B cell (primary cell): ENCODE data around the gene MESP2. TPM values are rescaled to one million over a fixed set of nuclear protein-coding genes. Genes with fewer than 3 reads are reported as not detected.

ENCODE experiments used
- ATAC-seq: fragments of 200-7000 bp; cut with Tn5 transposase; one replicate; pipeline ENCODE4 v1.10.0; 2021; ENCODE audit warnings: low read depth, mild to moderate bottlenecking, moderate number of reproducible peaks, moderate library complexity
- CTCF ChIA-PET: fragments of 350-600 bp; sonication (Branson Sonifier 250); formaldehyde crosslinking; loops from one replicate; lab custom pipeline; 2021; ENCODE audit warnings: antibody characterized with exemption, inconsistent platforms; lab: Charles Lee
- POLR2A ChIA-PET: fragments of 350-600 bp; sonication (Branson Sonifier 250); formaldehyde crosslinking; loops from one replicate; lab custom pipeline; 2021; ENCODE audit warnings: antibody characterized with exemption; lab: Charles Lee
- DNase-seq: peaks from one replicate; pipeline ENCODE4 v3.0.0; 2013
- H2AFZ ChIP-seq: 2 replicates; pipeline ENCODE4 v1.6.1; 2012; ENCODE audit warnings: mild to moderate bottlenecking, low read depth, low read length; ENCODE audit not compliant: insufficient read depth, poor library complexity, severe bottlenecking
- H3K27ac ChIP-seq, 2 donors: 1 replicate in 1 of 2; 2 replicates in 1 of 2; pipeline ENCODE4 v1.5.1; 2012 to 2013; ENCODE audit warnings: low read length in 2 of 2, mild to moderate bottlenecking in 2 of 2, moderate library complexity in 1 of 2
- H3K27me3 ChIP-seq, 4 experiments: fragments of 200-600 bp in 1 of 4; sonication (generic) in 1 of 4; replicated peaks in 1 of 4; 1 replicate in 2 of 4; 2 replicates in 2 of 4; pipeline versions ENCODE4 v1.6.1 to v1.7.0; 2013 to 2016; ENCODE audit warnings: low read length in 3 of 4, mild to moderate bottlenecking in 2 of 4, mixed read lengths in 1 of 4, moderate library complexity in 1 of 4; ENCODE audit not compliant: insufficient read depth in 4 of 4, control insufficient read depth in 3 of 4; ENCODE audit errors: control extremely low read depth in 1 of 4
- H3K36me3 ChIP-seq, 2 experiments: replicated peaks in 1 of 2; 1 replicate in 1 of 2; 2 replicates in 1 of 2; pipeline versions ENCODE4 v1.6.1 to v1.7.1; 2013; ENCODE audit warnings: low read length in 1 of 2; ENCODE audit not compliant: insufficient read depth in 2 of 2, control insufficient read depth in 1 of 2; ENCODE audit errors: control extremely low read depth in 1 of 2, extremely low read depth in 1 of 2
- H3K4me1 ChIP-seq, 2 donors: fragments of 200-600 bp in 1 of 2; sonication (generic) in 1 of 2; 1 replicate in 1 of 2; 2 replicates in 1 of 2; pipeline versions ENCODE4 v1.5.1 to v1.6.1; 2013 to 2017; ENCODE audit warnings: low read length in 2 of 2; ENCODE audit not compliant: control insufficient read depth in 2 of 2, insufficient read depth in 2 of 2
- H3K4me2 ChIP-seq: replicated peaks from 2 replicates; pipeline ENCODE3; 2012; ENCODE audit warnings: mild to moderate bottlenecking, low read depth, low read length; ENCODE audit not compliant: poor library complexity, severe bottlenecking
- H3K4me3 ChIP-seq, 5 experiments: fragments of 200-600 bp in 1 of 5; sonication (generic) in 1 of 5; 1 replicate in 3 of 5; 2 replicates in 2 of 5; pipeline versions ENCODE4 v1.5.1 to v1.7.0; 2011 to 2016; ENCODE audit warnings: low read length in 4 of 5, mild to moderate bottlenecking in 4 of 5, low read depth in 2 of 5, control low read depth in 1 of 5, moderate library complexity in 1 of 5; ENCODE audit not compliant: insufficient read depth in 1 of 5; ENCODE audit errors: control extremely low read depth in 1 of 5, extremely low read depth in 1 of 5
- H3K79me2 ChIP-seq: fragments of 200-600 bp; sonication (generic); one replicate; pipeline ENCODE4 v1.6.0; 2016; ENCODE audit warnings: low read length; ENCODE audit not compliant: control insufficient read depth, insufficient read depth
- H3K9ac ChIP-seq: fragments of 200-600 bp; sonication (generic); 2 replicates; pipeline ENCODE4 v1.6.1; 2017; ENCODE audit warnings: mild to moderate bottlenecking, low read length, moderate library complexity
- H3K9me3 ChIP-seq, 3 donors: one replicate each; pipeline versions ENCODE4 v1.6.1 to v1.7.1; 2013; ENCODE audit warnings: low read length in 2 of 3; ENCODE audit not compliant: control insufficient read depth in 2 of 3, insufficient read depth in 1 of 3; ENCODE audit errors: control extremely low read depth in 1 of 3
- H4K20me1 ChIP-seq: 2 replicates; pipeline ENCODE4 v1.6.0; 2012; ENCODE audit warnings: mild to moderate bottlenecking, low read length; ENCODE audit not compliant: insufficient read depth, control insufficient read depth, poor library complexity, severe bottlenecking
- H3K27ac Mint-ChIP-seq: one replicate; pipeline ENCODE4 v1.8.0; 2021; ENCODE audit warnings: mixed read lengths
- H3K27me3 Mint-ChIP-seq: one replicate; pipeline ENCODE4 v1.8.0; 2021; ENCODE audit warnings: mixed read lengths
- H3K4me1 Mint-ChIP-seq: one replicate; pipeline ENCODE4 v1.8.0; 2021; ENCODE audit warnings: mixed read lengths
- H3K4me3 Mint-ChIP-seq: one replicate; pipeline ENCODE4 v1.8.0; 2021; ENCODE audit warnings: mixed read lengths
- H3K9me3 Mint-ChIP-seq: one replicate; pipeline ENCODE4 v1.8.0; 2022; ENCODE audit warnings: mixed read lengths; ENCODE audit not compliant: insufficient read depth
- EZH2 ChIP-seq: IDR thresholded peaks from 2 replicates; pipeline ENCODE4 v1.6.1; 2012; ENCODE audit warnings: borderline replicate concordance, low read depth, mild to moderate bottlenecking, moderate library complexity, low read length; ENCODE audit not compliant: insufficient read depth, poor library complexity, severe bottlenecking
- WGBS: methylation state at CpG from one replicate; pipeline ENCODE4 v1.1.5; 2013; ENCODE audit warnings: missing lambda C conversion rate; ENCODE audit not compliant: insufficient coverage; 5-methylcytosine and 5-hydroxymethylcytosine counted together
- intact Hi-C: fragments of 100-400 bp; cut with micrococcal nuclease; formaldehyde crosslinking; loops from one replicate; pipeline ENCODE4 v1.10.0; 2022
- polyA plus RNA-seq: library from polyadenylated mRNA; depleted of rRNA; stranded (reverse); fragments of >200 nt; gene quantifications from 2 replicates; pipeline ENCODE4 v1.2.3, GENCODE V29; 2012
- total RNA-seq, 2 donors: library from RNA; stranded (reverse); fragments of 120-200 nt in 1 of 2; gene quantifications; 1 replicate in 1 of 2; 2 replicates in 1 of 2; pipeline versions ENCODE4 v1.2.3 to v1.2.4, GENCODE V29; 2013 to 2022
- TF ChIP-seq, protein P1 (sequence below): fragments of 200-600 bp; IDR thresholded peaks from one replicate; pipeline ENCODE4 v1.8.0; 2022; ENCODE audit warnings: antibody characterized with exemption, mild to moderate bottlenecking

The MESP2 gene
- total and polyA plus RNA-seq, 2 donors (not counting 1 experiment from before 2014, with no cell fraction given): not detected

DNA sequence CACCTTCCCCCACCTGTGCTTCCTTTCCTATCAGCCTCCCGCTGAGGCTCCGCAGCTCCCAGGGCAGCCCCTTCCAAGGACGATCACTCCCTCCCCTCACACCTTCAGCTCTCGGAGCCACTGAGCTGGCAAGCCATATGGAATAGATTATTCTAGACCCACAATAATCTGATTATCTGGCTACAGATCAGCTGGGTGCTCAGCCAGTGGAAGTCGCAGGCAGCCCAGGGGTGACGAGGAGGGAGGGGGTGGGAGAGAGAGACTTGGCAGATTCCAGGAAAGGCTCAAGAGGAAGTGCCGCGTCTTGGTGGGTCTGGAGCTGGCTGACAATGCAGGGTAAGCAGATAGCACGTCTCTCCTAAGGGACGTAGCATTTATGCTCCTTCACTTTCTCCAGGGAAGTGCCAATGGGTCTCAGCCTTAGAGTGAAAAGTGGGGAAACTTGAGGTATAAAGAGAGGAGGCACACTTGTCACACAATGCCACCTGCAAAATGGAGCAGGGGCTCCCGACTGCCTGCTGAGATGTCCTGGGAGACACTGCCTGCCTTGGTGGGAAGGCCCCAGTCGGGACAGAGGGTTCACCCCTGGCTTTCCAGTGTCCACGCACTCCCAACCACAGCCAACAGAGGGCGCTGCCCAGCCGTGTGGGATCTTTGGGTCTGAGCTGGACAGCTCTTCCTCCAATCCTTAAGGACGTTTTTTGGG, 15.7 kb upstream of the MESP2 start:
- H3K4me2 ChIP-seq: no peak overlapping the region
- H3K9me3 ChIP-seq: no peaks in the 10 kb centered on the region
- intact Hi-C loops: loop anchor here (1.0 to 10.0 kb wide), 3 partner anchors 74 to 327 kb away; no protein-coding TSS in a partner anchor
- no peaks in the 10 kb centered on the region for H3K9me3 Mint-ChIP-seq
- H3K9ac ChIP-seq: no peak overlapping the region
- no peak overlapping the region for H3K4me3 ChIP-seq
- DNase-seq (peak; percentile 75), ATAC-seq (peak; percentile 81)
- H3K79me2 ChIP-seq: no peaks in the 10 kb centered on the region
- peaks cover 0 to 8% of the 10 kb centered on the region in 2 donors for H3K4me1 ChIP-seq
- WGBS: 40% methylated on average over 12 of the region's 16 CpGs
- no peak overlapping the region for H3K4me3 Mint-ChIP-seq
- no peak overlapping the region for H3K27ac Mint-ChIP-seq
- H2AFZ ChIP-seq: no peak overlapping the region
- H3K36me3 ChIP-seq: no peaks in the 10 kb centered on the region
- H4K20me1 ChIP-seq: no peaks in the 10 kb centered on the region
- ChIA-PET POLR2A (interaction anchor here (0.6 kb wide), 1 partner anchor 139 kb away, joined by 3 read pairs; no protein-coding TSS in a partner anchor), CTCF (interaction anchor here (0.7 to 10.1 kb wide), 30 partner anchors 8 to 1084 kb away, joined by 3 to 159 read pairs (median 4); partner anchors contain the start of genes AP3S2 and MESP1)
- TF ChIP-seq EZH2: no peak
- TF ChIP-seq, protein P1, sequence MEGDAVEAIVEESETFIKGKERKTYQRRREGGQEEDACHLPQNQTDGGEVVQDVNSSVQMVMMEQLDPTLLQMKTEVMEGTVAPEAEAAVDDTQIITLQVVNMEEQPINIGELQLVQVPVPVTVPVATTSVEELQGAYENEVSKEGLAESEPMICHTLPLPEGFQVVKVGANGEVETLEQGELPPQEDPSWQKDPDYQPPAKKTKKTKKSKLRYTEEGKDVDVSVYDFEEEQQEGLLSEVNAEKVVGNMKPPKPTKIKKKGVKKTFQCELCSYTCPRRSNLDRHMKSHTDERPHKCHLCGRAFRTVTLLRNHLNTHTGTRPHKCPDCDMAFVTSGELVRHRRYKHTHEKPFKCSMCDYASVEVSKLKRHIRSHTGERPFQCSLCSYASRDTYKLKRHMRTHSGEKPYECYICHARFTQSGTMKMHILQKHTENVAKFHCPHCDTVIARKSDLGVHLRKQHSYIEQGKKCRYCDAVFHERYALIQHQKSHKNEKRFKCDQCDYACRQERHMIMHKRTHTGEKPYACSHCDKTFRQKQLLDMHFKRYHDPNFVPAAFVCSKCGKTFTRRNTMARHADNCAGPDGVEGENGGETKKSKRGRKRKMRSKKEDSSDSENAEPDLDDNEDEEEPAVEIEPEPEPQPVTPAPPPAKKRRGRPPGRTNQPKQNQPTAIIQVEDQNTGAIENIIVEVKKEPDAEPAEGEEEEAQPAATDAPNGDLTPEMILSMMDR: peak; percentile 86
- H3K27me3 Mint-ChIP-seq: peaks cover 7% of the 10 kb centered on the region
- no peaks in the 10 kb centered on the region for H3K4me1 Mint-ChIP-seq
- no peak overlapping the region for H3K27ac ChIP-seq
- no peaks in the 10 kb centered on the region for H3K27me3 ChIP-seq
